ENCODE measurements around the gene LRP5.
A peak's percentile ranks its signal among the peaks of the same experiment; 100 is the strongest.
"Not testable (repeated sequence)": the region's sequence is repeated elsewhere in the genome, so short reads cannot be mapped to it uniquely, and the experiment has no call there.

LRP5 gene

GRCh38 chr11:68423481-68423880, 111.1 kb downstream of the LRP5 start:
- DNase-seq (ENCODE audit: low spot score) = no peak

GRCh38 chr11:68424101-68424632, 111.8 kb downstream of the LRP5 start:
- no peak for DNase-seq (ENCODE audit: low spot score)

- no peak for DNase-seq (ENCODE audit: low spot score)
Observed at GRCh38 chr11:68424981-68425865, 112.8 kb downstream of the LRP5 start.

- DNase-seq (ENCODE audit: low spot score) = no peak
Observed at GRCh38 chr11:68425866-68426380, 113.5 kb downstream of the LRP5 start.

GRCh38 chr11:68429661-68430060, 117.3 kb downstream of the LRP5 start:
- DNase-seq (ENCODE audit: low spot score) = no peak

- DNase-seq (ENCODE audit: low spot score) = no peak
Observed at GRCh38 chr11:68430384-68430783, 118.0 kb downstream of the LRP5 start.

- DNase-seq (ENCODE audit: low spot score) = no peak
Observed at GRCh38 chr11:68430801-68431200, 118.4 kb downstream of the LRP5 start.

- DNase-seq (ENCODE audit: low spot score) = no peak
Observed at GRCh38 chr11:68431984-68432645, 119.7 kb downstream of the LRP5 start.

- DNase-seq (ENCODE audit: low spot score) = no peak
Observed at GRCh38 chr11:68432874-68433273, 120.5 kb downstream of the LRP5 start.

- DNase-seq (ENCODE audit: low spot score) = no peak
Observed at GRCh38 chr11:68433541-68433940, 121.2 kb downstream of the LRP5 start.

GRCh38 chr11:68434159-68434558, 121.8 kb downstream of the LRP5 start:
- not testable (repeated sequence) for DNase-seq (ENCODE audit: low spot score)

- DNase-seq (ENCODE audit: low spot score) = no peak
Observed at GRCh38 chr11:68436162-68436888, 123.9 kb downstream of the LRP5 start.

GRCh38 chr11:68436985-68437926, 124.9 kb downstream of the LRP5 start:
- peak; percentile 79 for DNase-seq (ENCODE audit: low spot score)

- no peak for DNase-seq (ENCODE audit: low spot score)
Observed at GRCh38 chr11:68437927-68438657, 125.7 kb downstream of the LRP5 start.

GRCh38 chr11:68438658-68439259, 126.4 kb downstream of the LRP5 start:
- no peak for DNase-seq (ENCODE audit: low spot score)

GRCh38 chr11:68439355-68440065, 127.1 kb downstream of the LRP5 start:
- DNase-seq (ENCODE audit: low spot score) = no peak

GRCh38 chr11:68440224-68440623, 127.8 kb downstream of the LRP5 start:
- no peak for DNase-seq (ENCODE audit: low spot score)

- DNase-seq (ENCODE audit: low spot score) = no peak
Observed at GRCh38 chr11:68441466-68442230, 129.3 kb downstream of the LRP5 start.

- no peak for DNase-seq (ENCODE audit: low spot score)
Observed at GRCh38 chr11:68442433-68442832, 130.0 kb downstream of the LRP5 start.
